LNCAP (cell line): Measurements from ENCODE around the gene KCNK18.

Source experiments
- CTCF ChIP-seq: fragments of 450-650 bp; IDR thresholded peaks from 2 replicates; pipeline ENCODE4 v1.5.1; 2017; ENCODE audit warnings: mild to moderate bottlenecking

Gene KCNK18

GRCh38 chr10:117167346-117167788 is 29.9 kb upstream of the KCNK18 start:
- no peak for TF ChIP-seq CTCF

- TF ChIP-seq CTCF, result peak; percentile 97
These were observed 29.3 kb upstream of the KCNK18 start for GRCh38 chr10:117167789-117168674.

- no peak for TF ChIP-seq CTCF
These were observed 28.6 kb upstream of the KCNK18 start for GRCh38 chr10:117168729-117169128.

GRCh38 chr10:117169480-117169879 is 27.8 kb upstream of the KCNK18 start:
- TF ChIP-seq CTCF, result no peak

GRCh38 chr10:117170244-117170643 is 27.0 kb upstream of the KCNK18 start:
- no peak for TF ChIP-seq CTCF

GRCh38 chr10:117174439-117175214 is 22.7 kb upstream of the KCNK18 start:
- peak; percentile 90 for TF ChIP-seq CTCF

GRCh38 chr10:117175215-117175900 is 21.9 kb upstream of the KCNK18 start:
- TF ChIP-seq CTCF, result 0 out of 2 replicates have a peak, but pooled peaks have one; percentile 6
